GM12878 (cell line): ENCODE data around the gene MIPOL1. TPM values are rescaled to one million over a fixed set of nuclear protein-coding genes. Genes with fewer than 3 reads are reported as not detected.

Experiments used
- ATAC-seq: fragments of 200-7000 bp; cut with Tn5 transposase; 3 replicates; pipeline ENCODE4 v1.9.1; 2020; ENCODE audit warnings: mild to moderate bottlenecking, moderate library complexity
- BruUV-seq: library from RNA; stranded (reverse); fragments of 400-500 nt; replicated peaks from 2 replicates; lab custom pipeline; 2021; lab: Mats Ljungman, UMichigan
- CTCF ChIA-PET: fragments of 300-600 bp; sonication (Branson Sonifier 250); formaldehyde crosslinking; extraction: SDS; loops from one replicate; lab custom pipeline; 2021; ENCODE audit warnings: inconsistent platforms; lab: Yijun Ruan, JAX
- POLR2A ChIA-PET: fragments of 350-600 bp; formaldehyde crosslinking; extraction: SDS; loops from one replicate; lab custom pipeline; 2021; ENCODE audit warnings: inconsistent platforms; lab: Charles Lee
- RAD21 ChIA-PET: fragments of 300-600 bp; sonication (Branson Sonifier 250); formaldehyde crosslinking; loops from one replicate; lab custom pipeline; 2023; ENCODE audit warnings: antibody characterized with exemption; ENCODE audit not compliant: unreplicated experiment; lab: Charles Lee
- SMC1A ChIA-PET: fragments of 300-600 bp; sonication (Branson Sonifier 250); formaldehyde crosslinking; loops from one replicate; lab custom pipeline; 2023; ENCODE audit not compliant: unreplicated experiment, uncharacterized antibody; lab: Charles Lee
- DNase-seq: peaks from one replicate; pipeline ENCODE4 v3.0.0-alpha.2; 2011; ENCODE audit warnings: low read depth, low spot score
- FAIRE-seq: peaks from 3 replicates; lab custom pipeline; 2011; peaks lifted over from hg19 to GRCh38; lab: Jason Lieb, UNC
- H2AFZ ChIP-seq: 2 replicates; pipeline ENCODE4 v1.6.0; 2011; ENCODE audit warnings: low read depth, low read length, control low read depth; ENCODE audit not compliant: control insufficient read depth
- H3K27ac ChIP-seq: 2 replicates; pipeline ENCODE4 v1.5.1; 2011; ENCODE audit warnings: control low read depth; ENCODE audit not compliant: control insufficient read depth, insufficient read depth
- H3K27me3 ChIP-seq, 2 experiments: replicated peaks in 1 of 2; 2 replicates each; pipeline versions ENCODE4 v1.6.0 to v1.6.1; 2011; ENCODE audit warnings: low read length in 1 of 2; ENCODE audit not compliant: control insufficient read depth in 2 of 2, insufficient read depth in 2 of 2
- H3K36me3 ChIP-seq, 2 experiments: 2 replicates each; pipeline ENCODE4 v1.5.1; 2011; ENCODE audit warnings: low read length in 1 of 2; ENCODE audit not compliant: control insufficient read depth in 2 of 2, insufficient read depth in 2 of 2
- H3K4me1 ChIP-seq: 2 replicates; pipeline ENCODE4 v1.6.1; 2011; ENCODE audit warnings: mild to moderate bottlenecking, low read length, moderate library complexity, mixed read lengths; ENCODE audit not compliant: control insufficient read depth, insufficient read depth
- H3K4me2 ChIP-seq: 2 replicates; pipeline ENCODE4 v1.6.0; 2011; ENCODE audit warnings: control low read depth; ENCODE audit not compliant: control insufficient read depth, insufficient read depth
- H3K4me3 ChIP-seq: fragments of 200-600 bp; sonication (generic); 2 replicates; pipeline ENCODE4 v1.5.1; 2016
- H3K79me2 ChIP-seq: 2 replicates; pipeline ENCODE4 v1.6.0; 2011; ENCODE audit warnings: low read length; ENCODE audit not compliant: control insufficient read depth, insufficient read depth
- H3K9ac ChIP-seq: 2 replicates; pipeline ENCODE4 v1.8.0; 2011; ENCODE audit warnings: low read length, control low read depth, mixed read lengths; ENCODE audit not compliant: control insufficient read depth, insufficient read depth
- H3K9me3 ChIP-seq: replicated peaks from 3 replicates; pipeline ENCODE4 v1.5.1; 2011; ENCODE audit warnings: mild to moderate bottlenecking, low read length; ENCODE audit not compliant: control insufficient read depth, insufficient read depth
- H4K20me1 ChIP-seq: 2 replicates; pipeline ENCODE4 v1.6.0; 2011; ENCODE audit not compliant: control insufficient read depth, insufficient read depth
- ATF7 ChIP-seq: fragments of 450-650 bp; IDR thresholded peaks from 2 replicates; pipeline ENCODE4 v1.6.1; 2016; ENCODE audit warnings: low read depth, mild to moderate bottlenecking
- CBFB ChIP-seq: IDR thresholded peaks from 2 replicates; pipeline ENCODE4 v1.6.1; 2016; ENCODE audit warnings: antibody characterized with exemption, low read depth
- CBX3 ChIP-seq: fragments of 200-600 bp; sonication (generic); IDR thresholded peaks from 2 replicates; pipeline ENCODE4 v1.6.1; 2016; ENCODE audit warnings: low read depth, borderline replicate concordance
- EZH2 ChIP-seq: IDR thresholded peaks from 2 replicates; pipeline ENCODE4 v1.6.1; 2012; ENCODE audit warnings: low read depth, mild to moderate bottlenecking, control low read depth, inconsistent platforms, low read length, borderline replicate concordance; ENCODE audit not compliant: control insufficient read depth
- HDGF ChIP-seq: fragments of 450-650 bp; IDR thresholded peaks from 2 replicates; pipeline ENCODE4 v1.6.1; 2016; ENCODE audit warnings: antibody characterized with exemption
- KDM1A ChIP-seq: fragments of 200-600 bp; sonication (generic); IDR thresholded peaks from 2 replicates; pipeline ENCODE4 v1.6.1; 2016; ENCODE audit warnings: borderline replicate concordance
- KLF5 ChIP-seq: fragments of 450-650 bp; IDR thresholded peaks from 2 replicates; pipeline ENCODE4 v1.6.1; 2014; ENCODE audit warnings: mild to moderate bottlenecking; ENCODE audit not compliant: partially characterized antibody
- MLLT1 ChIP-seq: fragments of 450-650 bp; IDR thresholded peaks from 2 replicates; pipeline ENCODE4 v1.6.1; 2016; ENCODE audit warnings: mild to moderate bottlenecking
- NFXL1 ChIP-seq: fragments of 450-650 bp; IDR thresholded peaks from 2 replicates; pipeline ENCODE4 v1.6.1; 2017; ENCODE audit warnings: antibody characterized with exemption, mild to moderate bottlenecking, borderline replicate concordance
- NR2C2 ChIP-seq: IDR thresholded peaks from 2 replicates; pipeline ENCODE4 v1.6.1; 2011; ENCODE audit warnings: borderline replicate concordance, low read depth; ENCODE audit not compliant: control insufficient read depth, insufficient read length
- RUNX3 ChIP-seq: IDR thresholded peaks from 2 replicates; pipeline ENCODE4 v1.6.1; 2012; ENCODE audit warnings: low read length, inconsistent platforms
- SMAD5 ChIP-seq: IDR thresholded peaks from 2 replicates; pipeline ENCODE4 v1.6.1; 2016; ENCODE audit warnings: antibody characterized with exemption, low read depth
- TAF1 ChIP-seq: IDR thresholded peaks from 2 replicates; pipeline ENCODE4 v1.6.1; 2011; ENCODE audit warnings: mild to moderate bottlenecking, low read depth, low read length, borderline replicate concordance
- WGBS: methylation state at CpG from one replicate; pipeline ENCODE4 v1.1.6; 2016; ENCODE audit warnings: low lambda C conversion rate; ENCODE audit not compliant: insufficient replicate concordance, insufficient coverage; ENCODE audit errors: missing lambda C conversion rate; 5-methylcytosine and 5-hydroxymethylcytosine counted together
- in situ Hi-C: fragments of 300-500 bp; cut with MboI; formaldehyde crosslinking; loops from 9 replicates; pipeline ENCODE4 v1.14.3; 2018; ENCODE audit warnings: mixed read lengths
- intact Hi-C: fragments of 100-400 bp; cut with micrococcal nuclease; formaldehyde crosslinking; loops from one replicate; pipeline ENCODE4 v1.14.2; 2022; ENCODE audit not compliant: unreplicated experiment
- polyA plus RNA-seq, 11 experiments: library from polyadenylated mRNA; depleted of rRNA in 4 of 11; unstranded in 6 of 11; stranded (reverse) in 5 of 11; fragments of >200 nt; fragmentation: Nextera tagmentation in 4 of 11; fragmentation: Illumina TruSeq in 1 of 11; extraction: Ambion mirVana in 4 of 11; extraction: Trizol in 1 of 11; gene quantifications; 1 replicate in 1 of 11; 2 replicates in 10 of 11; pipeline versions ENCODE4 v1.2.1 to v1.2.3, GENCODE V29; 2011 to 2016; ENCODE audit warnings: inconsistent platforms in 2 of 11, missing spikeins in 2 of 11, low read depth in 1 of 11
- total RNA-seq, 4 experiments: library from RNA; depleted of rRNA in 3 of 4; stranded (reverse); fragments of >200 nt in 3 of 4; fragmentation: Illumina TruSeq in 1 of 4; extraction: Trizol in 1 of 4; gene quantifications; 2 replicates each; pipeline versions ENCODE4 v1.2.1 to v1.2.3, GENCODE V29; 2013 to 2021
- TF ChIP-seq, protein P1 (sequence below): IDR thresholded peaks from 2 replicates; pipeline ENCODE4 v1.6.1; 2011; ENCODE audit warnings: borderline replicate concordance, low read depth, mild to moderate bottlenecking, moderate library complexity, low read length; ENCODE audit not compliant: insufficient read depth, poor library complexity, severe bottlenecking
- TF ChIP-seq, protein P2 (sequence below): fragments of 450-650 bp; formaldehyde crosslinking; IDR thresholded peaks from 2 replicates; pipeline ENCODE4 v1.5.0; 2022; ENCODE audit warnings: mild to moderate bottlenecking, missing genetic modification characterization
- TF ChIP-seq, protein P3 (sequence below): IDR thresholded peaks from 2 replicates; pipeline ENCODE4 v1.6.1; 2012; ENCODE audit warnings: low read depth, low read length, improper control_type of control experiment

The MIPOL1 gene
- total and polyA plus RNA-seq, 10 of the 15 experiments (the other 5 are each of a cell fraction or from before 2014, with no cell fraction given) = 0.06 TPM; not detected in 9

DNA sequence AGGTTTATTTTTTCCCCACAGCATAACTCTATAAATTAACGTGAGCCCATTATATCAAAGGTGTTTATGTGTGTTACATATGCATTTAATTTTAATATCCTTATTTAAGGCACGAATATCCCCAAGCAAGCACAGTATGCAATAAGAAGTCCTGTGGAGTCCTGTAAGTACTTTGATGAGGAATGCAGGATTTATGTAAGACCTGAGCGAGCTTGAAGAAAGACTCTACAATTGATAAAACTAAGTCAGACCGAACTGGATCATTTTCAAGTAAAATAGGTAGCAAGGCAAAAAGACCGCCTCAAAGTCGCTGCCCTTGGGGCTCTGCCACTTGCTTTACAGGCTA lies 26.1 kb upstream of the MIPOL1 start (continued):
- TF ChIP-seq ATF7 (no peak), NR2C2 (no peak), EZH2 (no peak)

DNA sequence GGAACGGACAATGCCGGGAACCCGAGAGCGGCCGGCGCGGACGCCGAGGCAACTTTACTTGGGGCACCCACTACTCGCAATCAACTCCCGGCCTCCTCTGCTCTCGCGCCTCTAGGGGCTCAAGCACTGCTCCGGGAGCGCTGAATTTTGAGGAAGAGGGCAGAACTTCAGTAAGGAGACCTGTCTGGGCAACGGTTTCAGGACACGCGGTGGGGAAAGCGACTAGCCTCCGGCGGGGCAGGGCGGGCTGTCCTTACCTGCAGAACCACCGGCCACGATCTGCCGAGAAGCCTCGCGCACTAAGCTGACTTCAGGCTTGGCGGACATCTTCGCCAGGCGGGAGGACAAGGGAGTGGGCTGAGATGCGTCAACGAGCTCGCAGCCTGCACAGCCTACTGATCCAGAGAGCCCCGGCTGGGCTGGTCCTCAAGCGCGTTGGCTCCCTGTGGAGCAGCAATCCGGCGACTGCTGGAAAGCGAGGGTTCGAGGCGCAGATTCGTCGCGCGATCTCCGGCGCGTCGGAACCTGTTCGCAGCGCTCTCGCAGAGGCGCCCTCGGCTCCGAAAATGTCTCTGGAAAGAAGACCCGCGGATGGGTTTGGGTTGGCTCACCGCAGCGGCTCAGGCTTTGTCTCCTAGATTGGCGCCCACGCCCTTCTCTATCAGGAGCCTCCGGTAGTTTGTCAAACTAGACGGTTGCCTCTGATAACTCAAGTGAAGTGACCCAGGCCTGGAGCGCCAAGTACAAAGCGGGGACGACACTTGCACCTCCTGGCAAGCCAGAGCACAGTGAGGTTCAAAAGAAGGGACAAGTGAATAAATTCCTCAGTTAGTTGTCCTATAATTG lies 25.5 kb upstream of the MIPOL1 start, which contains the start of gene SLC25A21:
Gene SLC25A21, minus strand, starts transcription at position 583 of the 846 bp plus-strand sequence.
- Histone ChIP-seq H3K27me3 (no peaks in the 10 kb centered on the region), H3K4me1 (no peaks in the 10 kb centered on the region), H4K20me1 (no peaks in the 10 kb centered on the region), H3K4me2 (no peak within 1 kb of the TSS), H3K36me3 (no peaks in the 10 kb centered on the region), H3K27ac (no peak within 1 kb of the TSS), H3K9me3 (no peaks in the 10 kb centered on the region; the same call in 2 of the 3 replicates), H3K79me2 (no peaks in the 10 kb centered on the region), H2AFZ (no peak within 1 kb of the TSS), H3K4me3 (no peak within 1 kb of the TSS), H3K9ac (no peak within 1 kb of the TSS)
- POLR2A ChIA-PET = no interaction called here
- FAIRE-seq (no peak), ATAC-seq (no peak), DNase-seq (no peak)
- RAD21 ChIA-PET = no interaction called here
- intact Hi-C loops = no loop called here
- 46% methylated on average over 64 of the region's 66 CpGs for WGBS
- BruUV-seq = no TSS peak
- CTCF ChIA-PET = interaction anchor here (0.7 kb wide), 1 partner anchor 22 kb away, joined by 3 read pairs; no protein-coding TSS in a partner anchor
- in situ Hi-C loops = no loop called here
- SMC1A ChIA-PET = no interaction called here
- TF ChIP-seq MLLT1 = no peak
- no peak for TF ChIP-seq TAF1
- TF ChIP-seq CBFB = no peak
- no peak for TF ChIP-seq RUNX3
- no peak for TF ChIP-seq KDM1A
- TF ChIP-seq KLF5 = no peak
- TF ChIP-seq, protein P1, sequence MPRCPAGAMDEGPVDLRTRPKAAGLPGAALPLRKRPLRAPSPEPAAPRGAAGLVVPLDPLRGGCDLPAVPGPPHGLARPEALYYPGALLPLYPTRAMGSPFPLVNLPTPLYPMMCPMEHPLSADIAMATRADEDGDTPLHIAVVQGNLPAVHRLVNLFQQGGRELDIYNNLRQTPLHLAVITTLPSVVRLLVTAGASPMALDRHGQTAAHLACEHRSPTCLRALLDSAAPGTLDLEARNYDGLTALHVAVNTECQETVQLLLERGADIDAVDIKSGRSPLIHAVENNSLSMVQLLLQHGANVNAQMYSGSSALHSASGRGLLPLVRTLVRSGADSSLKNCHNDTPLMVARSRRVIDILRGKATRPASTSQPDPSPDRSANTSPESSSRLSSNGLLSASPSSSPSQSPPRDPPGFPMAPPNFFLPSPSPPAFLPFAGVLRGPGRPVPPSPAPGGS = no peak
- no peak for TF ChIP-seq HDGF
- no peak for TF ChIP-seq NFXL1
- TF ChIP-seq, protein P2, sequence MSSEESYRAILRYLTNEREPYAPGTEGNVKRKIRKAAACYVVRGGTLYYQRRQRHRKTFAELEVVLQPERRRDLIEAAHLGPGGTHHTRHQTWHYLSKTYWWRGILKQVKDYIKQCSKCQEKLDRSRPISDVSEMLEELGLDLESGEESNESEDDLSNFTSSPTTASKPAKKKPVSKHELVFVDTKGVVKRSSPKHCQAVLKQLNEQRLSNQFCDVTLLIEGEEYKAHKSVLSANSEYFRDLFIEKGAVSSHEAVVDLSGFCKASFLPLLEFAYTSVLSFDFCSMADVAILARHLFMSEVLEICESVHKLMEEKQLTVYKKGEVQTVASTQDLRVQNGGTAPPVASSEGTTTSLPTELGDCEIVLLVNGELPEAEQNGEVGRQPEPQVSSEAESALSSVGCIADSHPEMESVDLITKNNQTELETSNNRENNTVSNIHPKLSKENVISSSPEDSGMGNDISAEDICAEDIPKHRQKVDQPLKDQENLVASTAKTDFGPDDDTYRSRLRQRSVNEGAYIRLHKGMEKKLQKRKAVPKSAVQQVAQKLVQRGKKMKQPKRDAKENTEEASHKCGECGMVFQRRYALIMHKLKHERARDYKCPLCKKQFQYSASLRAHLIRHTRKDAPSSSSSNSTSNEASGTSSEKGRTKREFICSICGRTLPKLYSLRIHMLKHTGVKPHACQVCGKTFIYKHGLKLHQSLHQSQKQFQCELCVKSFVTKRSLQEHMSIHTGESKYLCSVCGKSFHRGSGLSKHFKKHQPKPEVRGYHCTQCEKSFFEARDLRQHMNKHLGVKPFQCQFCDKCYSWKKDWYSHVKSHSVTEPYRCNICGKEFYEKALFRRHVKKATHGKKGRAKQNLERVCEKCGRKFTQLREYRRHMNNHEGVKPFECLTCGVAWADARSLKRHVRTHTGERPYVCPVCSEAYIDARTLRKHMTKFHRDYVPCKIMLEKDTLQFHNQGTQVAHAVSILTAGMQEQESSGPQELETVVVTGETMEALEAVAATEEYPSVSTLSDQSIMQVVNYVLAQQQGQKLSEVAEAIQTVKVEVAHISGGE (CRISPR knock-in tag) = no peak
- TF ChIP-seq, protein P3, sequence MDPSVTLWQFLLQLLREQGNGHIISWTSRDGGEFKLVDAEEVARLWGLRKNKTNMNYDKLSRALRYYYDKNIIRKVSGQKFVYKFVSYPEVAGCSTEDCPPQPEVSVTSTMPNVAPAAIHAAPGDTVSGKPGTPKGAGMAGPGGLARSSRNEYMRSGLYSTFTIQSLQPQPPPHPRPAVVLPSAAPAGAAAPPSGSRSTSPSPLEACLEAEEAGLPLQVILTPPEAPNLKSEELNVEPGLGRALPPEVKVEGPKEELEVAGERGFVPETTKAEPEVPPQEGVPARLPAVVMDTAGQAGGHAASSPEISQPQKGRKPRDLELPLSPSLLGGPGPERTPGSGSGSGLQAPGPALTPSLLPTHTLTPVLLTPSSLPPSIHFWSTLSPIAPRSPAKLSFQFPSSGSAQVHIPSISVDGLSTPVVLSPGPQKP = no peak
- no peak for TF ChIP-seq CBX3
- no peak for TF ChIP-seq SMAD5
